ENCODE measurements around the gene P4HA3.

Gene P4HA3

DNA sequence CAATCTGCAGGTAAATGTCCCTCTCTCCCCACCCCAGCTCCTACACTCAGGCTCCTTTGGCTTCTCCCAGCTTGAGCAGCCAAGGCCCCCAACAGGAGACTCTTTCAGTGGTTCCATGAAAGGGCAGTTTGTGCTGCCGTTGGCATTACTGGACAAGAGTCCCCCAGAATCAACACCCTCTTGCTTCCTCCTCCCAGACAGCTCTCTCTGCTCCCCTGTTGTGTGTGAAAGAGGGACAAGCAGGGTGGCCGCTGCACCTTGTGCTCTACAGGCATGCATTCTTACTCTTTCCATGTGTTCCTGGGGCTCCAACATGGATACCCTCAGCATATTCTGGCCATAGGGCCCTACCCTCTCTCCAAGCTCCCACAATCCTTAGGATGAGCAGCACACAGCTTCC, 48.7 kb downstream of the P4HA3 start:
- DNase-seq: no peak

GRCh38 chr11:74257959-74258553, 53.4 kb downstream of the P4HA3 start:
- no peak for DNase-seq

DNA sequence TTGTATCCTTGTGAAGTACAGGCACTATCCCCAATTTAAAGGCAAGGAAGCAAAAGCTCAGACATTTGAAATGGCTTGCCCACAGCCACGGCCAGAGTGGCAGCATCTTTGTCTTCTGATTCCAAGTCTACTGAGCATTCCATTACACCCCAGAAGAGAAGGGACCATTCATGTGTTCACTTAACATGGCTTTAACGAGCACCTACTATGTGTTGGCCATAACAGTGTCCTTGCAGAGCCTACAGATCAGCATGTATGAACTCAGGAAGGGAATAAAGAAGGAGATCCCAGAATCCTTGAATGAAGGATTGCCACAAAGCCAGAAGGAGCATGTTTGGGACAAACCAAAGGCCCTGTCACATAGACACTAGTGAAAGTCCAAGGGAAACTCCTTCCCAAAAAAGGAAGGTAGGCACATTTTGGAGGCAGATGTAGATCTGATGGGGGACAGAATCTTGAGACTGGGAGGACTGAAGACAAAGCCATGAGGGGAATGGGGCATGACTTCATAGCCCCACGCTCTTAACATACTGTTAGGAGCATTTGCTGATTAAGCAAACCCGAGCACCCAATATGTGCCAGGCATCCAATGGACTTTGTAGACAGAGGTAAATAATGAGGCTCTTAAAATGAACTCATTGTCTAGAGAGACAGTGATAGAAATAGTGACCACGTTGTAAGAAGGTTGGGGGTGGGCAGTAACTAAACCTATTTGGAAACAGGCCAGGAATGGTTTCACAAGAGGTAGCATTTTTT, 54.9 kb downstream of the P4HA3 start:
- DNase-seq: no peak

DNA sequence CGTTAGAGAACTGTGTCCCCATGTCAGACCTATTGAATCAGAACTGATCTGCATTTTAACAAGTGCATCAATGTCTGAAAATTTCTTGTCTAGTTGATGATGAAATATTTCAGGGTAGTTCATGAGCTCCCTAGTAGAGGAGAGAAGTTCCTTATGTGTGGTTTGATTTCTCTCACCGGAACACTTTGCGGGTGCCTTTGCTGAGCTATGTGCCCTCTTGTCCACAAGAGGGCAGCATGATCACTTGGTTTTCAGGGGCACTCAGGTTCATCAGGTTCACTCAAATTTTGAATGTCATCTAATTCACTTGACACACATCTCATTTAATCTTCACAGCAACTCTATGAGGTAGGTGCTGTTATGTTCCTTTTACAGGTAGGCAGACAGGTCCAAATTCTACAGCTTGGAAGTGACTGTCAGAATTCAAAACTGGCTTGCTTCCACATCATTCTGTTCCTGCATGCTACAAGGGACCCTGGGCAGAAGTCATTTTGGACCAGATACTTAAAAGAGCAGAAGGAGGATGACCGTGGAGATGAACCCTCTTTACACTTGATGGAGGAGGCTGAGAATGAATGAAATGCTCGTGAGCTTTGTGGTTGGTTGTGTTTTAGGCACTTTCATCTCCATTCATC, 55.6 kb downstream of the P4HA3 start:
- DNase-seq: peak; percentile 65

GRCh38 chr11:74253361-74253760, 58.1 kb downstream of the P4HA3 start:
- no peak for DNase-seq

- DNase-seq: no peak
Observed at GRCh38 chr11:74249496-74249895, 61.9 kb downstream of the P4HA3 start.

- no peak for DNase-seq
Observed at GRCh38 chr11:74248469-74248868, 63.0 kb downstream of the P4HA3 start.

GRCh38 chr11:74238243-74238642, 73.2 kb downstream of the P4HA3 start:
- no peak for DNase-seq

GRCh38 chr11:74237541-74237940, 73.9 kb downstream of the P4HA3 start:
- DNase-seq: no peak

DNA sequence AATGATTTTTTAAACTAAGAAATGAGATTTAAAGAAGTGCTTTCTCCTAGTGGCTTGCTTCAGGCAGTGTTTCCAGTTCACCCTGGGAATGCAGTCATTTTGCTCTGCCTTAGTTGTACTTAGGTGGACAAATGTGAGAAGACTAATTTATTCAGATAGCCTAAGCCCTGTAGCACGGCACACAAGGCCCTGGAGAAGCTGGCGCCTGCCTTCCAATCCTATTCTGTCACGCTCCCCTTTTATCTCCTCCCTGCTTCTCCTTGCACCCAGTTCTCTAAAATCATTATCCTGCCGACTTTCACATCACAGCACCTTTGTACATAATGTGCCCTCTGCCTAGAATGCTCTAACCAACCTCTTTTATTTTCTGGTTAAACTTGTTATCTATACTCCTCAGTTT, 76.3 kb downstream of the P4HA3 start:
- no peak for DNase-seq

GRCh38 chr11:74233683-74234082, 77.8 kb downstream of the P4HA3 start:
- no peak for DNase-seq

- peak; percentile 47 for DNase-seq
Observed at GRCh38 chr11:74232311-74232950, 79.0 kb downstream of the P4HA3 start.

DNA sequence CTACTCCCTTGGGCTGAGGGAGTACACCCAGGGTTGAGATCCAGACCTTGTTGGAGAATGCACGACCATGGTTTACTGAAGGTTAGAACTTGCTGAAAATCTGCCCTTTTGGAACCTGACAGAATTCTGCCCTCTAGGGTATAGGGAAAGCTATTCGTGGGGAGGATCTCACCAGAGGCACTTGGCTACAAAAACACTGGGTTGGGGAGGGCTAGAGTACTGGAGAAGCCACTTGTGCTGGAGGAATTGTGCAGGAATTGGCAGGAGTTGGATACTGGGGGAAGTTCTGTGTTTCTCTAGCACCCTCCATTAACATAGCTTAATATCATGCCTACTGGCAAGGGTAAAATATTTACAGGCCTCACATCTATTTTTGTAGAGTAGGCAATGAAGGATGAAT, 84.5 kb downstream of the P4HA3 start:
- DNase-seq: no peak

DNA sequence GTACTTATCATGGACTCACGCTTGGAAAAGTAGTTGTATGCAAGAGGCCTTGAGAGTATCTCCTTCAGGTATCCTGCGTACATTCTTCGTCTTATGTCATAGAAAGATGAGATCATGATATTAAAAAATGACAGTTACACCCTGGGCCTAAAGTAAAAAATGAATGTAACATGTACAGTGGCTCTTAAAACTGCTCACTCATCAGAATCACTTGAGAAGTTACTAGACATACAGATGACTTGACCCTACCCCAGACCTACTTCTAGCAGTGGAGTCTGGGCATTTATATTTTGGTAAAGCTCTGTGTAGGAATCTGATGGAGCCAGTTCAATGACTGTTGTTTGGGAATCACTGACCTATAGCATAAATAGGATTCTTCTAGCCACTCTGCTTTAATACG, 85.9 kb downstream of the P4HA3 start:
- no peak for DNase-seq

- DNase-seq: no peak
Observed at GRCh38 chr11:74221816-74222215, 89.6 kb downstream of the P4HA3 start.

DNA sequence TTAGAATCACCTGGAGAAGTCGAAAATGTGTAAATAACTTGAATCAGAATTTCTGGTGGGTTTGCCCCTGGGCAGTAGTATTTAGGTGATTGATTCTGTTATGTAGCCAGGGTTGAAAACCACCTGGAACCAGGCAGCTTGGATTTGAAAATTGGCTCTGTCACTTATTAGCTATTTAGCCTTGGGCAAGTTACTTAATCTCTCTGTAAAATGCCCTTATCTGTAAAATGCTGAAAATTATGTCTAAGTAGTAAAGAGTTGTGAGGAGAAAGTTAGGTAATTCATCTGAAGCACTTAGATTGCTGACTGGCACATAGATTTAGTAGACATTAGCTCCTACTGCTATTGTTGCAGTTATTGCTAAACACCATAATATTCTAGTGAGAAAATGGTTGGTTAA, 91.1 kb downstream of the P4HA3 start:
- DNase-seq: no peak

Data from CD4-positive, alpha-beta T cell treated with Interleukin-12 subunit alpha and Interleukin-12 subunit beta, for 1 hour (primary cell).